GM12865 (cell line): ENCODE measurements around the gene MAG.

Experiments
- DNase-seq: peaks from one replicate; pipeline ENCODE4 v3.0.0; 2010; ENCODE audit warnings: low read depth
- H3K4me3 ChIP-seq: 2 replicates; pipeline ENCODE4 v1.5.1; 2011; ENCODE audit warnings: mild to moderate bottlenecking, low read depth, low read length, control low read depth
- CTCF ChIP-seq: IDR thresholded peaks from 2 replicates; pipeline ENCODE4 v1.5.1; 2011; ENCODE audit warnings: low read length, control low read depth, low read depth, inconsistent platforms; ENCODE audit not compliant: insufficient read depth; ENCODE audit errors: missing control alignments

The MAG gene

DNA sequence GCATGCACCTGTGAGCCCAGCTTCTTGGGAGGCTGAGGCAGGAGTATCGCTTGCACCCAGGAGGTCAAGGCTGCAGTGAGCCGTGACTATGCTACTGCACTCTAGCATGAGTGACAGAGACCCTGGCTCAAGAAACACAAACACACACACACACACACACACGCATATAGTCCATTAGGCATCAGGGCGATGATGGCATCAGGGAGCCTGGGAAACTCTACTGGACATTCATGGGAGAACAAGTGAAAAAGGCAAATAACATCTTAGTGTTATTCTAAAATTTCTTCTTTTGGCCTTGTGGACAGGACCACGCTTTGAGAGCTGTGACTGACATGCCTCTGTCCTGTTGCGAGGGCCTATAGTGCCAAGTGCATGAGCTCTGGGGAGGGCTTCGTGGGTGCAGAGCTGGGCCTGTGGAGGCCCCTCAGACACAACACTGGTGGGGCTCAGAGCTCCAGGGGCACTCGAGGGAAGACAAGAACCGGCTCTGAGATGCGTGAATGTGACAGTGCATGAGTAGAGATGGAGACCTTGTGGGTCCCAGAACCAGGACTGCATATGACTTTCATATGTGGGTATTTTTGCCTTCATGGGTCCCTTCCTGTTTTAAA is 31.2 kb upstream of the MAG start:
- TF ChIP-seq CTCF: no peak
- no peak for DNase-seq
- H3K4me3 ChIP-seq: no peak overlapping the region

DNA sequence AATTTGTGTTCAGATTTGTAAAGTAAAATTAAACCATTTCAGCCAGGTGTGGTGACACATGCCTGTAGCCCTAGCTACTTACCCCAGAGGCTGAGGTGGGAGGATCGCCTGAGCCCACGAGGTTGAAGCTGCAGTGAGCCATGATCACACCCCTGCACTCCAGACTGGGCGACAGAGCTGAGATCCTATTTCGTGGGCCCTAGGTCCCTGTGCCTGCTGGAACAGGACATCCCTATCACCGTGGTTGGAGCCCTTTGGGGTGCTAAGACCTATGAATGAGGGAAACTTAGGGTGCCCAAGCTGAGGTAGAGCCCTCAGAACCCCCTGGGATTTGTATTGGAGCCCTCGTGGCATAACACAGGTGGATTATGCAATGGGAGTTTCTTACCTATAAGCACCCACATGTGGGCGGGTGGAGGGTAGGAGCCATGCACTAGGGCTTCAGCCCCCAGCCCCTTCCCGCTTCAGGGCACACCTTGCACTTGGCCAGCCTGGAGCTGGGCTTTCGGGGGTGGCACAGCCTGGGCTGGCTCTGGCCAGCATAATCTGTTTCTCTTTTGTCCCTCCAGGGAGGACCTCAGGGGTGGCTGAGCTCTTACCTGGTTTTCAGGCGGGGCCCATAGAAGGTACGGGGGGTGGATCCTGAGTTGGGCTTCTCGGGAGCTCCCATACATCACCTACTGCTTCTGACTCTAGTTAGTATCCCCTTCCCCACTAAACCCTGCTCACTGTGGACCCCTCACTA is 30.4 kb upstream of the MAG start:
- no peak for TF ChIP-seq CTCF
- no peak overlapping the region for H3K4me3 ChIP-seq
- DNase-seq: no peak

GRCh38 chr19:35262101-35262761 is 29.7 kb upstream of the MAG start:
- H3K4me3 ChIP-seq: no peak overlapping the region
- no peak for TF ChIP-seq CTCF
- DNase-seq: no peak

- no peak for DNase-seq
- no peak overlapping the region for H3K4me3 ChIP-seq
- TF ChIP-seq CTCF: no peak
These were observed 27.5 kb upstream of the MAG start for GRCh38 chr19:35264268-35265125.

- DNase-seq: no peak
- H3K4me3 ChIP-seq: no peak overlapping the region
- no peak for TF ChIP-seq CTCF
These were observed 26.6 kb upstream of the MAG start for GRCh38 chr19:35265126-35265899.

- no peak for DNase-seq
- TF ChIP-seq CTCF: no peak
- H3K4me3 ChIP-seq: no peak overlapping the region
These were observed 26.0 kb upstream of the MAG start for GRCh38 chr19:35265900-35266519.
